ENCODE results near the gene MMP7.
"Not testable (repeated sequence)": the region's sequence is repeated elsewhere in the genome, so short reads cannot be mapped to it uniquely, and the experiment has no call there.

Gene MMP7

GRCh38 chr11:102513869-102514268, 16.7 kb downstream of the MMP7 start:
- Histone ChIP-seq H3K4me3 (ENCODE audit: low read length in 2 of 2) (no peak overlapping the region), H2AFZ (ENCODE audit: low read length) (no peak overlapping the region), H3K27me3 (ENCODE audit: control insufficient read depth in 3 of 3, insufficient read depth in 3 of 3, low read depth in 1 of 3, low read length in 3 of 3) (peaks cover 0 to 6% (median 0%) of the 10 kb centered on the region in 3 experiments), H3K23ac (ENCODE audit: low read depth, low read length, poor library complexity) (no peak overlapping the region), H2AK5ac (ENCODE audit: low read depth, low read length) (no peak overlapping the region), H3K27ac (replicated peaks; ENCODE audit: low read length) (no peak overlapping the region), H2BK120ac (ENCODE audit: low read depth, low read length) (no peak overlapping the region), H4K8ac (ENCODE audit: low read depth, low read length) (no peak overlapping the region), H3K9ac (ENCODE audit: low read depth, low read length, poor library complexity) (no peak overlapping the region), H2BK15ac (ENCODE audit: low read length) (no peak overlapping the region), H3K18ac (ENCODE audit: low read length) (peak overlapping the region; percentile 38), H3K36me3 (replicated peaks in 1 of 2; ENCODE audit: control insufficient read depth in 2 of 2, insufficient read depth in 2 of 2, low read length in 2 of 2) (no peaks in the 10 kb centered on the region), H4K91ac (ENCODE audit: low read depth, low read length, poor library complexity) (no peak overlapping the region), H3K4me2 (ENCODE audit: insufficient read depth, low read length, poor library complexity, severe bottlenecking) (no peak overlapping the region), H2BK5ac (ENCODE audit: low read length) (no peak overlapping the region), H2BK12ac (ENCODE audit: low read length) (no peak overlapping the region), H3K4me1 (ENCODE audit: control insufficient read depth in 2 of 2, insufficient read depth in 1 of 2, low read depth in 1 of 2, low read length in 2 of 2) (no peaks in the 10 kb centered on the region), H3K79me1 (ENCODE audit: low read depth, low read length) (no peaks in the 10 kb centered on the region), H3K14ac (ENCODE audit: low read length) (no peak overlapping the region), H3K9me3 (replicated peaks in 1 of 2; ENCODE audit: control insufficient read depth in 2 of 2, insufficient read depth in 1 of 2, low read depth in 1 of 2, low read length in 2 of 2) (no peaks in the 10 kb centered on the region), H3K4ac (ENCODE audit: low read length) (no peak overlapping the region)
- no peak for DNase-seq (ENCODE audit: low spot score)
- no CpG with 5 or more reads among the region's 3 CpGs for WGBS, 2 donors (ENCODE audit: extremely low coverage in 2 of 2, insufficient read length in 2 of 2, insufficient replicate concordance in 1 of 2)

- Histone ChIP-seq H3K4ac (ENCODE audit: low read length) (no peak overlapping the region), H3K27me3 (ENCODE audit: control insufficient read depth in 3 of 3, insufficient read depth in 3 of 3, low read depth in 1 of 3, low read length in 3 of 3) (peaks cover 0 to 6% (median 0%) of the 10 kb centered on the region in 3 experiments), H3K14ac (ENCODE audit: low read length) (no peak overlapping the region), H2AFZ (ENCODE audit: low read length) (no peak overlapping the region), H3K4me1 (ENCODE audit: control insufficient read depth in 2 of 2, insufficient read depth in 1 of 2, low read depth in 1 of 2, low read length in 2 of 2) (no peaks in the 10 kb centered on the region), H3K9ac (ENCODE audit: low read depth, low read length, poor library complexity) (no peak overlapping the region), H3K18ac (ENCODE audit: low read length) (no peak overlapping the region), H3K4me3 (ENCODE audit: low read length in 2 of 2) (no peak overlapping the region), H3K9me3 (replicated peaks in 1 of 2; ENCODE audit: control insufficient read depth in 2 of 2, insufficient read depth in 1 of 2, low read depth in 1 of 2, low read length in 2 of 2) (no peaks in the 10 kb centered on the region), H4K91ac (ENCODE audit: low read depth, low read length, poor library complexity) (no peak overlapping the region), H3K23ac (ENCODE audit: low read depth, low read length, poor library complexity) (no peak overlapping the region), H2BK120ac (ENCODE audit: low read depth, low read length) (no peak overlapping the region), H2BK5ac (ENCODE audit: low read length) (no peak overlapping the region), H2BK12ac (ENCODE audit: low read length) (no peak overlapping the region), H2BK15ac (ENCODE audit: low read length) (no peak overlapping the region), H3K4me2 (ENCODE audit: insufficient read depth, low read length, poor library complexity, severe bottlenecking) (no peak overlapping the region), H3K27ac (replicated peaks; ENCODE audit: low read length) (no peak overlapping the region), H2AK5ac (ENCODE audit: low read depth, low read length) (no peak overlapping the region), H3K36me3 (replicated peaks in 1 of 2; ENCODE audit: control insufficient read depth in 2 of 2, insufficient read depth in 2 of 2, low read length in 2 of 2) (no peaks in the 10 kb centered on the region), H4K8ac (ENCODE audit: low read depth, low read length) (no peak overlapping the region), H3K79me1 (ENCODE audit: low read depth, low read length) (no peaks in the 10 kb centered on the region)
- no CpG with 5 or more reads among the region's 5 CpGs for WGBS, 2 donors (ENCODE audit: extremely low coverage in 2 of 2, insufficient read length in 2 of 2, insufficient replicate concordance in 1 of 2)
- no peak for DNase-seq (ENCODE audit: low spot score)
These were observed 20.0 kb downstream of the MMP7 start for GRCh38 chr11:102510439-102511135.

GRCh38 chr11:102502831-102503230, 27.7 kb downstream of the MMP7 start:
- H3K27me3 ChIP-seq (ENCODE audit: control insufficient read depth in 3 of 3, insufficient read depth in 3 of 3, low read depth in 1 of 3, low read length in 3 of 3); H2AFZ ChIP-seq (ENCODE audit: low read length); H4K8ac ChIP-seq (ENCODE audit: low read depth, low read length); H3K36me3 ChIP-seq (replicated peaks in 1 of 2; ENCODE audit: control insufficient read depth in 2 of 2, insufficient read depth in 2 of 2, low read length in 2 of 2); H3K4me2 ChIP-seq (ENCODE audit: insufficient read depth, low read length, poor library complexity, severe bottlenecking); H2BK15ac ChIP-seq (ENCODE audit: low read length); H3K14ac ChIP-seq (ENCODE audit: low read length); H3K18ac ChIP-seq (ENCODE audit: low read length); H3K4me3 ChIP-seq (ENCODE audit: low read length in 2 of 2); H3K9ac ChIP-seq (ENCODE audit: low read depth, low read length, poor library complexity); DNase-seq (ENCODE audit: low spot score); H4K91ac ChIP-seq (ENCODE audit: low read depth, low read length, poor library complexity); H2BK5ac ChIP-seq (ENCODE audit: low read length); H2AK5ac ChIP-seq (ENCODE audit: low read depth, low read length); H3K23ac ChIP-seq (ENCODE audit: low read depth, low read length, poor library complexity); H3K4me1 ChIP-seq (ENCODE audit: control insufficient read depth in 2 of 2, insufficient read depth in 1 of 2, low read depth in 1 of 2, low read length in 2 of 2); H3K4ac ChIP-seq (ENCODE audit: low read length); H3K79me1 ChIP-seq (ENCODE audit: low read depth, low read length); H2BK120ac ChIP-seq (ENCODE audit: low read depth, low read length); H2BK12ac ChIP-seq (ENCODE audit: low read length); H3K9me3 ChIP-seq (replicated peaks in 1 of 2; ENCODE audit: control insufficient read depth in 2 of 2, insufficient read depth in 1 of 2, low read depth in 1 of 2, low read length in 2 of 2); H3K27ac ChIP-seq (replicated peaks; ENCODE audit: low read length): not testable (repeated sequence)
- WGBS, 2 donors (ENCODE audit: extremely low coverage in 2 of 2, insufficient read length in 2 of 2, insufficient replicate concordance in 1 of 2) = no CpG with 5 or more reads among the region's 3 CpGs

- no peak overlapping the region for H3K9ac ChIP-seq (ENCODE audit: low read depth, low read length, poor library complexity)
- H3K36me3 ChIP-seq (replicated peaks in 1 of 2; ENCODE audit: control insufficient read depth in 2 of 2, insufficient read depth in 2 of 2, low read length in 2 of 2) = no peaks in the 10 kb centered on the region
- no peak overlapping the region for H4K8ac ChIP-seq (ENCODE audit: low read depth, low read length)
- H3K4me2 ChIP-seq (ENCODE audit: insufficient read depth, low read length, poor library complexity, severe bottlenecking) = no peak overlapping the region
- no peak overlapping the region for H3K23ac ChIP-seq (ENCODE audit: low read depth, low read length, poor library complexity)
- H3K9me3 ChIP-seq (replicated peaks in 1 of 2; ENCODE audit: control insufficient read depth in 2 of 2, insufficient read depth in 1 of 2, low read depth in 1 of 2, low read length in 2 of 2) = no peaks in the 10 kb centered on the region
- no peak overlapping the region for H3K4ac ChIP-seq (ENCODE audit: low read length)
- H2BK5ac ChIP-seq (ENCODE audit: low read length) = no peak overlapping the region
- no peak overlapping the region for H3K27ac ChIP-seq (replicated peaks; ENCODE audit: low read length)
- H3K14ac ChIP-seq (ENCODE audit: low read length) = no peak overlapping the region
- H3K18ac ChIP-seq (ENCODE audit: low read length) = no peak overlapping the region
- H3K27me3 ChIP-seq (ENCODE audit: control insufficient read depth in 3 of 3, insufficient read depth in 3 of 3, low read depth in 1 of 3, low read length in 3 of 3) = no peaks in the 10 kb centered on the region
- H2BK15ac ChIP-seq (ENCODE audit: low read length) = no peak overlapping the region
- no peak for DNase-seq (ENCODE audit: low spot score)
- no peak overlapping the region for H3K4me3 ChIP-seq (ENCODE audit: low read length in 2 of 2)
- H2BK120ac ChIP-seq (ENCODE audit: low read depth, low read length) = no peak overlapping the region
- H2AFZ ChIP-seq (ENCODE audit: low read length) = no peak overlapping the region
- H2AK5ac ChIP-seq (ENCODE audit: low read depth, low read length) = no peak overlapping the region
- H3K4me1 ChIP-seq (ENCODE audit: control insufficient read depth in 2 of 2, insufficient read depth in 1 of 2, low read depth in 1 of 2, low read length in 2 of 2) = no peaks in the 10 kb centered on the region
- no peak overlapping the region for H4K91ac ChIP-seq (ENCODE audit: low read depth, low read length, poor library complexity)
- H2BK12ac ChIP-seq (ENCODE audit: low read length) = no peak overlapping the region
- WGBS, 2 donors (ENCODE audit: extremely low coverage in 2 of 2, insufficient read length in 2 of 2, insufficient replicate concordance in 1 of 2) = no CpG with 5 or more reads among the region's 2 CpGs
- no peaks in the 10 kb centered on the region for H3K79me1 ChIP-seq (ENCODE audit: low read depth, low read length)
These were observed 29.7 kb downstream of the MMP7 start for GRCh38 chr11:102500829-102501228.

All from neuronal stem cell (in vitro differentiated cells).